ENCODE results near the gene FBXL13. TPM values are rescaled to one million over a fixed set of nuclear protein-coding genes. Genes with fewer than 3 reads are reported as not detected.
"Not testable (repeated sequence)": the region's sequence is repeated elsewhere in the genome, so short reads cannot be mapped to it uniquely, and the experiment has no call there.

Gene FBXL13
- polyA plus RNA-seq, 10 donors = 0.34 to 1.3 (median 0.47) TPM

DNA sequence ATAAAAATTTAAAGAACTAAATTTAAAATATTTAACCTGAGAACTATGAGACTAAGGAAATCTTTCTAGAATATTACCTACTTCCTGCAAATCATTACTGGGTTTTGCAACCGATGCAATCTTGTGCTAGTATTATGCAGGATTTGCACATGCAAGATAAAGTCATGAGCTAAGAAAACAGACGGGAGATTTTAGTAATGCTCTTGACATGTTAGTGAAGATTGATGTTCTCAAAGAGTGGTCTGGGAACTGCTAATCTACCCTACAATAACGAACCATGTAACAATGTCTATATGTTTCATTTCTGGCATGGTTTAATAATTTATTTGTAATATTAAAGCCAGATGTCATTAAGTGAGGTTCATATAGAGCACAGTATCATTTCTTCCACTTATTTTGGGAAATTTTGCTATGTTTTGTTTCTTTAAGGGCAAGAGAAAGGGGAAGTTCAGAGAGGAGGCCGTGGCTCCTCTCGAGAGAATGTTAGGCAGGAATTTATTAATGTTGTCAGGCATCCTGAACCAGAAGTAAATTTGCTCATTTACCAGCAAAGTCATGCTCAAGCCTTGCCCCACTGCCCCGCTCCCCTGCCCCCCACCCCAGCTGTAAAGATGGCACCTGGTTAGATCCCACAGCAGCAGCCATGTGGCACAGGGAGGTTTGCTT, 139.0 kb downstream of the FBXL13 start:
- peak in 2 of 3 donors; percentile 47 to 52 for DNase-seq

DNA sequence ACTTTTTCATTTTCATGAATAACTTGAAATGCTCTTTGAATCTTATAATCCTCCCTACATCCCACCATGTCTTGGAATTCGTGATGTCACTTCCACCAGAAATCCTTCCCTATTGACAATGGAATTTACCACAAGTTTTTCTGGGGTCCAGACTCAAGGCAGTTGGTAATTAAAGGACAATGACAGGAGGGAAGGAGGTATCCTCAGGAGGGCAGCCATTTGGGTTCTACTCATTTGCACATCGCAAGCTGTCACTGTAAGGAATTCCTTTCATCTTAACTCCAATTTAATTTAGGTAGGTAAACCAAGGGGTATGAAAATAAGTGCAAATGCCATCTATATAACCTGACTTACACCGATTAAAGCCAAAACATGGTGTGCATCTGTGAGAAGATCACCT, 139.9 kb downstream of the FBXL13 start:
- DNase-seq = no peak

DNA sequence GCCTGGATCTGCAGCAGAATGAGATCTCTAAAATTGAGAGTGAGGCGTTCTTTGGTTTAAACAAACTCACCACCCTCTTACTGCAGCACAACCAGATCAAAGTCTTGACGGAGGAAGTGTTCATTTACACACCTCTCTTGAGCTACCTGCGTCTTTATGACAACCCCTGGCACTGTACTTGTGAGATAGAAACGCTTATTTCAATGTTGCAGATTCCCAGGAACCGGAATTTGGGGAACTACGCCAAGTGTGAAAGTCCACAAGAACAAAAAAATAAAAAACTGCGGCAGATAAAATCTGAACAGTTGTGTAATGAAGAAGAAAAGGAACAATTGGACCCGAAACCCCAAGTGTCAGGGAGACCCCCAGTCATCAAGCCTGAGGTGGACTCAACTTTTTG, 140.4 kb downstream of the FBXL13 start:
- DNase-seq = no peak

DNA sequence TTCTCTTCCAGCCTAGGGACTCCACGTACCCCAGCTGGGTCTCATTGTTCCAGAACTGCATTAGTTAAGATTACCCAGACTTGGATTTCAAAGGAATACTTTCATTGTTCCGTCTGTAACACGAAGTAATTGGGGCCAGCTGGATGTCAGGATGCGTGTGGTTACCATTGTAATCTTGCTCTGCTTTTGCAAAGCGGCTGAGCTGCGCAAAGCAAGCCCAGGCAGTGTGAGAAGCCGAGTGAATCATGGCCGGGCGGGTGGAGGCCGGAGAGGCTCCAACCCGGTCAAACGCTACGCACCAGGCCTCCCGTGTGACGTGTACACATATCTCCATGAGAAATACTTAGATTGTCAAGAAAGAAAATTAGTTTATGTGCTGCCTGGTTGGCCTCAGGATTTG, 140.8 kb downstream of the FBXL13 start:
- peak; percentile 67 to 90 (median 85) for DNase-seq

DNA sequence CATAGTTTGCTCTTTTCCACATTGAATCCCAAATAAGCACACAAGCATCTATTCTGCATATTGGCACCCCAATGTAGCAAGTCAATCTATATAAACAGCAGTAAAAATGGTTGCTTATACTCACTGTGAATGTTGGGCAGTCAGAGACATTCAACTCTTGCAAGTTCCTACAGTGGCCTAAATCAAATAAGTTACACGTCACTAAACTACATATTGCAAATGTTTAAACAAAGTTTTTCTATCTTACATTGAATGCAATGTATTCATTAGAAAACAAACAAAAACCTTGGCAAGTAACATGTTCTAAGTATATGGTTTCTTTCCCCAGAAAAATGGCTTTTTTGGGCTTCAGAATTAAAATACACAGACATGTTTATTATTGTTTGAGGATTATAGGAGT, 142.8 kb downstream of the FBXL13 start:
- DNase-seq = no peak

DNA sequence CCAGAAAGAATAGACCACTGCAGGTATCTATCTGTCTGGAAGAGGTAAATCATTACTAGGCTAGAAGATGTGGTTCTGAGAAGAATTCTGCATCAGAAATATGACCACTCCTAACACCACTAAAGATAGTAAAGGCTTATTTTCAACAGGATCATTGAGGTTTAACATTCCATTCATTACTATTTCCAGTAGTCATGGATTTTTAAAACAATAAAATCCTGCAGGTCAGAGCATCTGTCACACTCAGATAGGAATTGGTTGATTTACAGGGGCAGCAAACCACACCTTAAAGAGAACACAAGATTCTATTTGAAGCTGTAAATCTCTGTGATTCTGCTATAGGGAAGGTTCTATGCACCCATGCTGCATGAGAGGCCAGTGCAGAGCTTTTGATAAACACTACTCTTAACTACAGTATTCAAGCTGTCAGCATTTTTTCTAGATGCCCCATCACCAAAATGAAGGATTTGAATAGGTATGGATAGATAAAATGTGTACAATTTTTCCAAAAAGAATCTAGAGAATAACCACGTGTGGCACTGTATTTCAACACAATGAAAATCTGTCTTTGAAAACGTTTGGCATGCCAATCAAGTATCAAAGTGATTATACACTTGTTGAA, 147.2 kb downstream of the FBXL13 start:
- no peak for DNase-seq

DNA sequence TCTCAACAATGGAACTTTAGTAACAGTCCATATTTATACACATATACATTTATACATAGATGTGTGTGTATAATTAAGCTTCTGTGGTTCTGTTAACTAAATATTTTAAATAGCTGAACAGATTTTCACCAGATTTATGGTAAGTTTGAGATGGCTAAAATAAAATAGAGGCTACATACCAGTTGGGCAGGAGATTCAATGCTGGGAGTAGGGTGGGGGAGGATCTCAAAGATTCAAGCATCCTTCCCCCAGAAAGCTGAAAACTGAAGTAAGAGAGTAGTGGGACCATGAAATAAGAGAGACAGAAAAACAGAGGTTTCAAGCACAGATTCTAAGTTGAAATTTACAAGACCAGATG, 147.8 kb downstream of the FBXL13 start:
- no peak for DNase-seq

DNA sequence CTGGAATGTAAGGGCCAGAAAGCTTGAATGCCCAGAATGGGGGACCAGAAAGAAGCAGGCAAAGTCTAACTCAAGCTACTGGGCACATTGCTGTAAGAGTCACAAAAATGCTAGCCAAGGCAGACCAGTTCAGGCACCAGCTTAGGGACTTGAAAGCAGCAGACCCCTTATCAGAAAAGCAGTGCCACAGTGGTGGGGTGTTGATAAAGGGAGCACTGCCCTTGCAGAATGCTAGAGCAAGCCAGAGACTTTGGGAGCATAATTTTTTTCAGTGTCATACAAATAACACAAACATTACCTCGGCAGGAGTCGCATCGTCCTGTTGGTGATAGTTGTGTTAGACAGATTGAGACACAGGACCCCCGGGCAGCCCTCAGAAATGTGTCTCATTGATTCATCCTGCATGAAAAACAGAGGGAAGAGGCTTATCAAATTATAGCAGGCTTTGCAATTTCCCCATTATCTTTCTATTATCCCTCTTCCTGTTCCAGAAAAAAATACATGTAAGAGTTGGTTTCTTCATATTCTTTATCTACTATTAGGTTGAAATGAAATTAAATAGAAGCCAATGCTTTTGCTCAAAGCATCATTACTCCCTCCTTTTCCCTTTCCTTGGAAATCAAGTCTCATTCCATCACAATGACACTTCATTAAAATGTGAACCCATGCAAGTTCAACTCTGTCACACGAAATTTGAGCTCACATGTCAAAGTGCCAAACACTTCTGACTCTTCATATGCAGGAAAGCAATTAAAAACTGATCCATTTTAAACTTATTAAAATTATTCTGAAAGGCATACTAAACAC, 148.4 kb downstream of the FBXL13 start:
- peak in 1 of 3 donors; percentile 40 for DNase-seq

DNA sequence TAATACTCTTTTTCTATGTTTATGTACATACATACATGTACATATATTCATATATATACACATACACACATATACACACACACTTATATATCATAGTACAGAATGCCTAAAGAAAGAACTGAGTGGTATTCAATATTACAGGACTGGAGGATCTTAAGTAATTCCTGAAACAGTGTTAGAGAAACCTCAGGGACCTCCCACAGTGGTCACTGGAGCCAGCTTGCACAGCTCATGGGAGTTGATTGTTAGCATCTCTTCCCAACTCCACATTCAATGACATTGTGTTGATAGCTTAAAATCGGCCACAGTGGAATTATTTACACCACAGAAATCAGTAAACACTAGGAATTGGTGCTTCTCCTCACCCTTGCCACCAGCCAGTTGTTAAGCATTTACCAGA, 155.8 kb downstream of the FBXL13 start:
- DNase-seq = no peak

DNA sequence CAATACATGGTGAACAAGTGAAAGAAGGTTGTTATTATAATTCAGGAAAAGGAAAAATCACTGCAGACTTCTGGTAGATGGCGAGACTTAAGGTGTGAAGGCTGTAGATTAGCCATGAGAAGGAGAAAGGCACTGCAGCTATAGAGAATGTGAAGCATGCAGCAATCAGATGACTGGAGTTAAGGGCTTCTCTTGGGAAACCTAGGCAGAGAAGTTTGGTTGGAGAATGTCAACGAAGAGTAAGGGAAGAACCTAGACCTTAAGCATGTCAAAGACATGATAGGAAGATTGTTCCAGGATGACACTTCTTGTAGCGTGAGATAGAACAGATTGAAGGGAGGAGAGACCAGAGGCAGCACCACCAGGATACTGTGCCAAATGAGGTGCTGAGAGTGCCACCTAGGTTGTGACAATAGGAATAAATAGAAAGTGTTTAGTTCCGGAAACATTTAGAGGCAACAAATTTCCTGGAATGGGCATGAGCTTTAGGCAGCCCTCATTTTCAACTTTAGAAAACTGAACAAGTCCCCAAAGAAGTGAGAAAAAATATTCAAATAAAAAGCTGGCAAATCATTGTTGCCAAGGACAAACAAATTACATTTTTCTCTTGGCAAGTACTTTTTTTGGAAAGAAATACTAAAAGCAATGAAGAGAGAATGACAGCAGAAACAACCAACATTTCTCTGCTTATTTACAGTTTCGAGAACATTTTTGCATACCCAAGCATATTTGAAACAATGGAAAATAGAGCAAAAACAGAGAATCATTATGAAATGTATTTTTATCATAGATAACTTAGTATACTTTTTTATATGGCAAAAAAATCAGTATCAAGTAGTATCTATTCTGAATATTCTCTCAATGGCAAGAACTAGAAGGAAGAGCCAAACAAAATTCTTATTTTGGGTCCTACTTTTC, 156.9 kb downstream of the FBXL13 start:
- no peak for DNase-seq

DNA sequence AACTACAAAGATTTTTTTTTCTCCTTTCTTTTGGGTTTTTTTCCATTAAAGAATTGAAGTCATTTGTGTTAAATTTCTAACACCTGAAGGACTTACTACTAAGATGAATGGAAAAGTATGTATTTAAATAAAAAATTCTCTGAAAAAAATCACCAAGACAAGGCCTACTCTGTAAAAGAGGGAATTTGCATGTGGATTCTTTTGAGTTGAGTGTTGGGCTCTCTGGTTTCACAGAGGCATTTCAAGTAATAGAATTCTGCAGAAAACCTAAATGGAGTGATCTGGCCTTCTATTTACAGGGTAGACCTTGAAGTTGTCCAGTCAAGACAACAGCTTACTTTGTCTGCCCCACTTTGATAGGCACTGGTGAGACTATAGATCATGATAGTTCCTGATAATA, 157.7 kb downstream of the FBXL13 start:
- DNase-seq = no peak

DNA sequence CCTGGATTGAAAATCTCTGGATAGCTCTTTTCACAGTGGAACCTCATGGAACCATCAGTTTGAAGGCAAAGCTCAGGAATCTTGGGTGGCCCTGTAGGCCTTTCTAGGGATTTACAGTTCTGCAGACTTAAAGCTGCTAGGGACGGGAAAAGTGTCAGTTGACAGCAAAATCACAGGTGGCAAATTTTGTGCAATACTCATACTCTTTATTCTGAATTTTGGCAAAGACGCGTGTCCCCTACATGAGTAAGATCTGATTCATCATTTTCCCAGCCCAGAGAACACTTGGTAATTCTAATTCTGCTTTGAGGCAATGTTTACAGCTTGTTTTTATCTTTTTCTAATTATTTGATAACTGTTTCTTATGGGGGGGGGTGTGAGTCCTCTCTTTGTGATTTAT, 158.2 kb downstream of the FBXL13 start:
- DNase-seq = peak in 1 of 3 donors; percentile 33

DNA sequence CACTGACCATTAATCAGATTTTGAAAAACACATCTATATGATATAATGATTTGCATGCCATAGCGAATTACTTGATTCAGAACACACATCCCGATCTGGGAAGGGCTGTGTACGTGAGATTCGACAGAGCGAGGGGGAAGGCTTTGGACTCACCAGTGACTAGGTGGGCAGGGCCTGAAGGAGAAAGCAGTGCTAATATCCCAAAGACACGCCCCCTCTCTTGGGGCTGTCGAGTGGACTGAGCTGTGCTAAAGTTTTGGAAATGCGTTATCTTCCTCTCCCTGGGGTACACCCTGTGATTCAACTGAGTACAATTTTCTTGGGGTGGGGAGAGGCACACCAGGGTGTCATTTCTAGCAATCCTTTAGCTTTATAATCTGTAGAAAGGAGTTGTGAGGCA, 160.0 kb downstream of the FBXL13 start:
- DNase-seq = peak; percentile 75 to 91 (median 76)

DNA sequence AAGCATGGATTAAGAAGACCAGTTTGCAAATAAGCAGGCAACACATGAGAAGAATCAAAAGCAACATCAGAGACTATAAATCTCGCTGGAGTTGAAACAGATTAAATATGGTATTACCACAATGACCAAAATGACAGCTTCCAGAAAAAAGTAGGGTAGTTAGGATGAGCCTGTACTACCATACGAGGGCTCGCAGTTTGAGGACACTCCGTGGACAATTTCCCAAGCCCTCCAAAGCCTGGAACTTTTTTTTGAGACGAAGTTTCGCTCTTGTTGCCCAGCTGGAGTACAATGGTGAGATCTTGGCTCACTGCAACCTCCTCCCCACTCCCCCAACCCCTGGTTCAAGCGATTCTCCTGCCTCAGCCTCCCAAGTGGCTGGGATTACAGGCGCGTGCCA, 160.8 kb downstream of the FBXL13 start:
- DNase-seq = peak in 1 of 3 donors; percentile 60

DNA sequence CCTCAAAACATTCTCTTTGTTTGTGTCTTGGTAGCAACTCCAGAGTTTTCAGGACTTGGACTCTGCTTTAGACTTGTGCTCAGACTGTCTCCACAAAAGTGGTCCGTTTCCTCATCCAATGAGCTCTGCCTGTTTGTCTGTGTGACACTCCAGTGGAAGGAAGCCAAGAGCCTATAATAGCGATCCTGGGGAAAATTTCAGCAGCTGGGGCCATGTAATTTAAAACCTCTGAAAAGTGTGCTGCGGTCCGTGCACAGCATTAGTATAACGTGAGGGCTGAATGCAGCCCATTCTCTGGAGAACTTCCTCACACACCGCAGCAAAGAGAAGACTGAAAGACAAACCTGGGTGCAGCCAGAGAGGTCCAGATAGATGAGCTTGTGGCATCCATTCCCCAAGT, 161.9 kb downstream of the FBXL13 start, which contains the start of gene LRRC17:
Gene LRRC17, plus strand, starts transcription at position 259 of the 400 bp plus-strand sequence. CDS start 20,914 bp downstream, outside the sequence.
- peak; percentile 90 to 95 (median 93) for DNase-seq

DNA sequence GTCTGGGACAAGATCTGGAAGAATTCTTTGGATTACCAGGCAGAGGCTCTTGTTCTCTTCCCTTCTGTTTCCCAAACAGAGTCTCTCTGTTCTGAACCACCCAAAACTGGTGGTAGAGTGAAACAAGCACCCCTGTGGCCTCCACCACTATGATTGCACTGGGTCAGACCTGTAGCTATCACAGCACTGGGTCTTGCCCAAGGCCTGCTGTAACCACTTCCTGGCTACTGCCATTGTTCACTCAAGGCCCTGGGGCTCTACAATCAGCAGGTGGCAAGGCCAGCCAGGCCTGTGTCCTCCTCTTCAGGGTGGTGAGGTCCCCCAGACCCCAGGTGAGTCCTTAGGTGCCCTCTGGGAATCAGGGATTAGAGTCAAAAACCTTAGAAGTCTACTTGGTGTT, 165.9 kb downstream of the FBXL13 start:
- no peak for DNase-seq

DNA sequence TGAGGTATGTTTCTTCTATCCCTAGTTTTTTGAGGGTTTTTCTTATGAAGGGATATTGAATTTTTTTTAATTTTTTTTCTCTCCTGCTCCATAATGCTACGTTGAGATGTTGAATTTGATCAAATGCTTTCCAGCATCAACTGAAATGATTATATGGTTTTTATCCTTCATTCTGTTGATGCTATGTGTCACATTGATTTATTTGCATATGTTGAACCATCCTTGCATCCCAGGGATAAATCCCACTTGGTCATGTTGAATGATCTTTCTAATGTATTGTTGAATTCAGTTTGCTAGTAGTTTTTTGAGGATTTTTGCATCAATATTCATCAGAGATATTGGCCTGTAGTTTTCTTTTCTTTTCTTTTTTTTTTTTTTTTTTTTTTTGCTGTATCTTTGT, 171.0 kb downstream of the FBXL13 start:
- not testable (repeated sequence) for DNase-seq

DNA sequence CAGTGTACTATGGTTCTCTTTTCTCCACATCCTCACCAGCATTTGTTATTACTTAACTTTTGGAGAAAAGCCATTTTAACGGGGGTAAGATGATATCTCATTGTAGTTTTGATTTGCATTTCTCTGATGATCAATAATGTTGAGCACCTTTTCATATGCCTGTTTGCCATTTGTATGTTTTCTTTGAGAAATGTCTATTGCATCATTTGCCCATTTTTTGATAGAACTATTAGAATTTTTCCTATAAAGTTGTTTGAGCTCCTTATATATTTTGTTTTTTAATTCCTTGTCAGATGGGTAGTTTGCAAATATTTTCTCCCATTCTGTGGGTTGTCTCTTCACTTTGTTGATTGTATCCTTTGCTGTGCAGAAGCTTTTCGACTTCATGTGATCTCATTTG, 172.5 kb downstream of the FBXL13 start:
- not testable (repeated sequence) for DNase-seq

DNA sequence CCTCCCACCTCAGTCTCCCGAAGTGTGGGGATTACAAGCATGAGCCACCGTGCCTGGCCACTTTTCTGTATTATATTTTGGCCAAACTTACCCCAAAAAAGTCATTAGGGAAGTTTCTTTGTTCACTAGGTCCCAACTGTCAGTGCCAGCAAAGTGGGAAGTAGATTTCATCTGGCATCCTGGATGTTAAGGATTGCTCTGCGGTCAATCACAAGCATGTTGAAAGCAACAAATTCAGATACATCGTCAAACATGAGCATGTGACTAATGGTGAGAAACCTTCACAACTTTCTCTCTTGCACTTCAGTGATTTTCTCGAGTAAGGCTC, 176.1 kb downstream of the FBXL13 start:
- DNase-seq = no peak

DNA sequence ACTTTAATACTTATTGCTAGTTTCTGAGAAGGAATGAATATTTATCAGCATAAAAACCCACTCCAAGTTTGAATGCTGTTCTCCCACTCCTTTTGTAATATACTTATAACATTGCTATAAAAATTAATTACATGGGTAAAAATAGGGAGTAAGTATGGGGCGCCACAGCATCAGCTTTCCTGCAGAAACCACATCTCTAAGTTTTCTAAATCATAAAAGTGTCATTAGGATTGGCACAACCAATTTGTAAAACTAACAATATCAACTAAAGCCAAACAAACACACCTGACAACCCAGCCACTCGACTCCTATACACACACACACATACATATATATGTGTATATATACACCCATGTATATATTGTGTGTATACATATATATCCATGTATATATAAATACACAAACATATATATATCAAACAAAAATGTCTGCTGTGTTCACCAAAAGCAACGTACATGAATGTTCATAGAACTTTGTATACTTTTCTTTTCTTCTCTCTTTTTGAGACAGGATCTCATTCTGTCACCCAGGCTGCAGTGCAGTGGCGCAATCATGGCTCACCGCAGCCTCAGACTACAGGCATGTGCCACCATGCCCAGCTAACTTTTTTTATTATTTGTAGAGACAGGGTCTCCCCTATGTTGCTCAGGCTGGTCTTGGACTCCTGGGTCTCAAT, 176.6 kb downstream of the FBXL13 start:
- no peak for DNase-seq

DNA sequence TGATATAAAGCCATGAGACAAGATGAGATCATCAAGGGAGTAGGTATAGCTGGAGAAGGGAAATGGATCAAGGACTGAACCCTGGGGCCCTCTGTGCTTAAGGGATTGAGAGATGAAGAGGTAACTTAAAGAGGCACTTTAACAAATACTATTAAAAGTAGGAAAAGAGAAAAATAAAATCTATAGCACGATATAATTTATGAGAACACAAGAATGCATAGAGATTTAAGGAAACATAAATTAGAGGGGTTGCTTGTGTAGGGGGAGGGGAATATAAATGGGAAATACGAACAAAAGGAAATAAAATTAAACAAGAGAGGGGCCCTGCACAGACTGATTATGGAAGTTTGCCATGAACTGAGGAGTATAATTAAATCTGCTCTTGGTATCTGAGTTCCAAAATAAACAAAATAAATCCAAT, 177.4 kb downstream of the FBXL13 start:
- no peak for DNase-seq

Measured in muscle of back (tissue), 11 donors.